ENCODE data around the gene STMN1. TPM values are rescaled to one million over a fixed set of nuclear protein-coding genes. Genes with fewer than 3 reads are reported as not detected.

The STMN1 gene
- total and polyA plus RNA-seq, 2 experiments from 2014 or later = 227 to 1,890 TPM

GRCh38 chr1:25878690-25879089, 27.5 kb downstream of the STMN1 start:
- Mint-ChIP-seq H3K4me3 (no peak overlapping the region), H3K9me3 (no peaks in the 10 kb centered on the region; the same call in 2 of the 3 replicates), H3K27ac (no peak overlapping the region), H3K36me3 (ENCODE audit: low read depth) (no peaks in the 10 kb centered on the region), H3K4me1 (peaks cover 7% of the 10 kb centered on the region), H3K27me3 (ENCODE audit: insufficient read depth, low read depth, poor library complexity) (peaks cover 2% of the 10 kb centered on the region)
- no peak for ATAC-seq
- no peak for DNase-seq (ENCODE audit: low spot score)
- Histone ChIP-seq H3K36me3 (ENCODE audit: insufficient read depth) (no peaks in the 10 kb centered on the region), H3K9me2 (ENCODE audit: insufficient read depth) (no peaks in the 10 kb centered on the region), H3K27me3 (ENCODE audit: insufficient read depth) (peaks cover 17% of the 10 kb centered on the region), H3K4me1 (ENCODE audit: insufficient read depth) (peaks cover 6% of the 10 kb centered on the region), H2AFZ (no peak overlapping the region), H3F3A (replicated peaks; ENCODE audit: low read depth) (0 out of 2 replicates have a peak, but pooled peaks cover 3% of the 10 kb centered on the region), H3K27ac (ENCODE audit: low read depth) (no peak overlapping the region), H3K79me2 (replicated peaks; ENCODE audit: insufficient read depth) (no peaks in the 10 kb centered on the region), H4K20me1 (replicated peaks; ENCODE audit: insufficient read depth) (no peaks in the 10 kb centered on the region), H3K4me3 (no peak overlapping the region), H3K4me2 (no peak overlapping the region)
- TF ChIP-seq EZH2 (IDR thresholded peaks at IDR 0.05; ENCODE audit: low read depth, unreplicated experiment) (no peak), ETS1 (IDR thresholded peaks at IDR 0.05) (no peak), POLR2AphosphoS5 (IDR thresholded peaks at IDR 0.05; ENCODE audit: low read depth) (no peak), CREB1 (CRISPR knock-in tag; IDR thresholded peaks at IDR 0.05; ENCODE audit: low read depth) (no peak), ZNF331 (CRISPR knock-in tag; IDR thresholded peaks at IDR 0.05; ENCODE audit: low read depth) (no peak), REST (IDR thresholded peaks at IDR 0.05; ENCODE audit: unreplicated experiment) (no peak), CTCF (conservative IDR thresholded peaks at IDR 0.05; ENCODE audit: low read depth in 2 of 2) (no peak), EZH2phosphoT487 (IDR thresholded peaks at IDR 0.05; ENCODE audit: unreplicated experiment) (no peak), STAT1 (IDR thresholded peaks at IDR 0.05; ENCODE audit: unreplicated experiment) (no peak), ZNF462 (CRISPR knock-in tag; IDR thresholded peaks at IDR 0.05) (no peak), ZNF114 (CRISPR knock-in tag; IDR thresholded peaks at IDR 0.05) (no peak), NANOG (IDR thresholded peaks at IDR 0.05; ENCODE audit: borderline replicate concordance) (no peak), JUNB (IDR thresholded peaks at IDR 0.05; ENCODE audit: unreplicated experiment) (no peak)

Data from GM23338 (cell line).